Astrocyte (in vitro differentiated cells and primary cell): ENCODE measurements around the gene CNTN6. TPM values are rescaled to one million over a fixed set of nuclear protein-coding genes. Genes with fewer than 3 reads are reported as not detected.

Source experiments
- DNase-seq: peaks from one replicate; pipeline ENCODE4 v3.0.0-alpha.2; 2010; ENCODE audit warnings: low read depth
- FAIRE-seq: peaks from 2 replicates; lab custom pipeline; 2011; peaks lifted over from hg19 to GRCh38; lab: Jason Lieb, UNC
- H2AFZ ChIP-seq: 2 replicates; pipeline ENCODE4 v1.6.0; 2012; ENCODE audit warnings: low read depth, low read length, inconsistent platforms
- H3K27ac ChIP-seq: 2 replicates; pipeline ENCODE4 v1.5.1; 2011; ENCODE audit warnings: low read depth, low read length, inconsistent platforms
- H3K27me3 ChIP-seq: 2 replicates; pipeline ENCODE4 v1.6.0; 2011; ENCODE audit warnings: low read length, inconsistent platforms; ENCODE audit not compliant: insufficient read depth
- H3K36me3 ChIP-seq: 2 replicates; pipeline ENCODE4 v1.5.1; 2011; ENCODE audit warnings: low read length, inconsistent platforms; ENCODE audit not compliant: insufficient read depth
- H3K4me1 ChIP-seq: 2 replicates; pipeline ENCODE4 v1.5.1; 2011; ENCODE audit warnings: low read length, inconsistent platforms; ENCODE audit not compliant: insufficient read depth
- H3K4me2 ChIP-seq: 2 replicates; pipeline ENCODE4 v1.6.0; 2012; ENCODE audit warnings: low read length, inconsistent platforms
- H3K4me3 ChIP-seq: 2 replicates; pipeline ENCODE4 v1.5.1; 2011; ENCODE audit warnings: low read depth, mild to moderate bottlenecking, low read length, inconsistent platforms; ENCODE audit not compliant: insufficient read depth
- H3K79me2 ChIP-seq: 2 replicates; pipeline ENCODE4 v1.6.0; 2012; ENCODE audit warnings: mild to moderate bottlenecking, low read length, inconsistent platforms; ENCODE audit not compliant: insufficient read depth
- H3K9ac ChIP-seq: 2 replicates; pipeline ENCODE4 v1.6.0; 2012; ENCODE audit warnings: mild to moderate bottlenecking, low read length, inconsistent platforms
- H3K9me3 ChIP-seq: 2 replicates; pipeline ENCODE4 v1.5.1; 2012; ENCODE audit warnings: low read depth, mild to moderate bottlenecking, low read length, inconsistent platforms; ENCODE audit not compliant: insufficient read depth
- H4K20me1 ChIP-seq: 2 replicates; pipeline ENCODE4 v1.6.0; 2012; ENCODE audit warnings: low read length, inconsistent platforms; ENCODE audit not compliant: insufficient read depth
- H3K27ac Mint-ChIP-seq: one replicate; pipeline ENCODE4 v1.8.0; 2021; ENCODE audit warnings: mild to moderate bottlenecking, mixed read lengths; ENCODE audit not compliant: unreplicated experiment
- H3K27me3 Mint-ChIP-seq: one replicate; pipeline ENCODE4 v1.8.0; 2021; ENCODE audit warnings: low read depth, mixed read lengths; ENCODE audit not compliant: unreplicated experiment
- H3K36me3 Mint-ChIP-seq: one replicate; pipeline ENCODE4 v1.8.0; 2021; ENCODE audit warnings: low read depth, mixed read lengths; ENCODE audit not compliant: unreplicated experiment
- H3K4me1 Mint-ChIP-seq: one replicate; pipeline ENCODE4 v1.8.0; 2021; ENCODE audit warnings: low read depth, mixed read lengths; ENCODE audit not compliant: unreplicated experiment
- H3K4me3 Mint-ChIP-seq: one replicate; pipeline ENCODE4 v1.8.0; 2021; ENCODE audit warnings: mild to moderate bottlenecking, moderate library complexity, mixed read lengths; ENCODE audit not compliant: unreplicated experiment
- H3K9me3 Mint-ChIP-seq: one replicate; pipeline ENCODE4 v1.8.0; 2021; ENCODE audit warnings: mild to moderate bottlenecking, mixed read lengths; ENCODE audit not compliant: unreplicated experiment
- EZH2 ChIP-seq: IDR thresholded peaks from 2 replicates; pipeline ENCODE4 v1.6.1; 2012; ENCODE audit warnings: mild to moderate bottlenecking, low read length, inconsistent platforms; ENCODE audit not compliant: insufficient read depth
- total RNA-seq: library from RNA; stranded (reverse); gene quantifications from 2 replicates; pipeline ENCODE4 v1.2.1, GENCODE V29; 2021
- TF ChIP-seq, protein P1 (sequence below): IDR thresholded peaks from 2 replicates; pipeline ENCODE4 v1.5.1; 2011; ENCODE audit warnings: low read depth, mild to moderate bottlenecking, inconsistent platforms, low read length, moderate library complexity; ENCODE audit not compliant: insufficient read depth

Gene CNTN6
- total RNA-seq, 1 donor from 2014 or later = not detected

GRCh38 chr3:1183320-1184048 is 90.7 kb downstream of the CNTN6 start:
- H3K27ac Mint-ChIP-seq = no peak overlapping the region

GRCh38 chr3:1190569-1190968 is 97.7 kb downstream of the CNTN6 start:
- Mint-ChIP-seq H3K27ac (no peak overlapping the region), H3K36me3 (no peaks in the 10 kb centered on the region), H3K4me3 (no peak overlapping the region), H3K4me1 (no peaks in the 10 kb centered on the region), H3K27me3 (no peaks in the 10 kb centered on the region), H3K9me3 (peaks cover 2% of the 10 kb centered on the region)
- no peak for TF ChIP-seq EZH2
- TF ChIP-seq, protein P1, sequence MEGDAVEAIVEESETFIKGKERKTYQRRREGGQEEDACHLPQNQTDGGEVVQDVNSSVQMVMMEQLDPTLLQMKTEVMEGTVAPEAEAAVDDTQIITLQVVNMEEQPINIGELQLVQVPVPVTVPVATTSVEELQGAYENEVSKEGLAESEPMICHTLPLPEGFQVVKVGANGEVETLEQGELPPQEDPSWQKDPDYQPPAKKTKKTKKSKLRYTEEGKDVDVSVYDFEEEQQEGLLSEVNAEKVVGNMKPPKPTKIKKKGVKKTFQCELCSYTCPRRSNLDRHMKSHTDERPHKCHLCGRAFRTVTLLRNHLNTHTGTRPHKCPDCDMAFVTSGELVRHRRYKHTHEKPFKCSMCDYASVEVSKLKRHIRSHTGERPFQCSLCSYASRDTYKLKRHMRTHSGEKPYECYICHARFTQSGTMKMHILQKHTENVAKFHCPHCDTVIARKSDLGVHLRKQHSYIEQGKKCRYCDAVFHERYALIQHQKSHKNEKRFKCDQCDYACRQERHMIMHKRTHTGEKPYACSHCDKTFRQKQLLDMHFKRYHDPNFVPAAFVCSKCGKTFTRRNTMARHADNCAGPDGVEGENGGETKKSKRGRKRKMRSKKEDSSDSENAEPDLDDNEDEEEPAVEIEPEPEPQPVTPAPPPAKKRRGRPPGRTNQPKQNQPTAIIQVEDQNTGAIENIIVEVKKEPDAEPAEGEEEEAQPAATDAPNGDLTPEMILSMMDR = no peak
- Histone ChIP-seq H3K9me3 (no peaks in the 10 kb centered on the region), H3K9ac (no peak overlapping the region), H3K27ac (peak overlapping the region; percentile 12), H4K20me1 (no peaks in the 10 kb centered on the region), H2AFZ (no peak overlapping the region), H3K36me3 (no peaks in the 10 kb centered on the region), H3K4me3 (no peak overlapping the region), H3K4me1 (peaks cover 6% of the 10 kb centered on the region), H3K4me2 (peak overlapping the region; percentile 4), H3K79me2 (no peaks in the 10 kb centered on the region), H3K27me3 (no peaks in the 10 kb centered on the region)
- no peak for FAIRE-seq
- peak; percentile 82 for DNase-seq

More at GRCh38 chr3:1183320-1184048, 90.7 kb downstream of the CNTN6 start:
- Histone ChIP-seq H3K9ac (no peak overlapping the region), H3K9me3 (no peaks in the 10 kb centered on the region), H3K4me3 (no peak overlapping the region), H3K79me2 (no peaks in the 10 kb centered on the region), H3K4me1 (peaks cover 4% of the 10 kb centered on the region), H2AFZ (peak overlapping the region; percentile 33), H4K20me1 (no peaks in the 10 kb centered on the region), H3K36me3 (no peaks in the 10 kb centered on the region), H3K27me3 (no peaks in the 10 kb centered on the region), H3K27ac (peak overlapping the region; percentile 66), H3K4me2 (peak overlapping the region; percentile 5)
- no peaks in the 10 kb centered on the region for H3K4me1 Mint-ChIP-seq
- no peaks in the 10 kb centered on the region for H3K36me3 Mint-ChIP-seq
- FAIRE-seq = no peak
- H3K9me3 Mint-ChIP-seq = peaks cover 2% of the 10 kb centered on the region
- TF ChIP-seq, protein P1 = no peak
- TF ChIP-seq EZH2 = no peak
- H3K4me3 Mint-ChIP-seq = no peak overlapping the region
- no peaks in the 10 kb centered on the region for H3K27me3 Mint-ChIP-seq
- peak; percentile 92 for DNase-seq

- no peak overlapping the region for H3K4me3 ChIP-seq
- no peaks in the 10 kb centered on the region for H3K27me3 Mint-ChIP-seq
- no peaks in the 10 kb centered on the region for H3K4me1 Mint-ChIP-seq
- H3K36me3 ChIP-seq = no peaks in the 10 kb centered on the region
- no peak overlapping the region for H2AFZ ChIP-seq
- H3K27ac Mint-ChIP-seq = no peak overlapping the region
- no peak overlapping the region for H3K4me3 Mint-ChIP-seq
- H3K79me2 ChIP-seq = no peaks in the 10 kb centered on the region
- no peaks in the 10 kb centered on the region for H4K20me1 ChIP-seq
- peaks cover 2% of the 10 kb centered on the region for H3K9me3 Mint-ChIP-seq
- FAIRE-seq (no peak), DNase-seq (peak; percentile 42)
- H3K9me3 ChIP-seq = no peaks in the 10 kb centered on the region
- TF ChIP-seq, protein P1 = no peak
- TF ChIP-seq EZH2 = no peak
- peaks cover 8% of the 10 kb centered on the region for H3K4me1 ChIP-seq
- H3K4me2 ChIP-seq = peak overlapping the region; percentile 6
- no peaks in the 10 kb centered on the region for H3K27me3 ChIP-seq
- no peak overlapping the region for H3K9ac ChIP-seq
- no peaks in the 10 kb centered on the region for H3K36me3 Mint-ChIP-seq
- no peak overlapping the region for H3K27ac ChIP-seq
These were observed 98.2 kb downstream of the CNTN6 start for GRCh38 chr3:1191026-1191425.
